Articular chondrocyte of knee joint (primary cell): Measurements from ENCODE around the gene SUN3. TPM values are rescaled to one million over a fixed set of nuclear protein-coding genes. Genes with fewer than 3 reads are reported as not detected.

Source experiments
- total RNA-seq: library from RNA; depleted of rRNA; stranded (reverse); fragments of >200 nt; gene quantifications from 2 replicates; pipeline ENCODE4 v1.2.3, GENCODE V29; 2012

The SUN3 gene
- total RNA-seq, result not detected in 2 replicates

GRCh38 chr7:48028938-48029337, at the start of gene SUN3:
Gene SUN3 (minus strand): TSS chr7:48029107. CDS start chr7:48028938, 169 bp downstream.

GRCh38 chr7:48035301-48035966, 6.5 kb upstream of the SUN3 start, which contains the start of gene C7orf57:
Gene C7orf57 (plus strand): TSS chr7:48035543. CDS start chr7:48036309, 766 bp downstream.

GRCh38 chr7:47979145-47979831, 49.6 kb downstream of the SUN3 start, which contains the start of gene HUS1:
Gene HUS1 (minus strand): TSS chr7:47979615. CDS start chr7:47979519, 96 bp downstream.

GRCh38 chr7:47948141-47948790, 80.6 kb downstream of the SUN3 start, which contains the start of gene PKD1L1:
Gene PKD1L1 (minus strand): TSS chr7:47948466. CDS start chr7:47948440, 26 bp downstream.

Other genes starting within 250 kb of the SUN3 start
- 0.11 and 0.13 TPM in 2 replicates for gene PKD1L1, start 80.6 kb downstream of the SUN3 start, total RNA-seq
- gene HUS1, start 49.5 kb downstream of the SUN3 start, total RNA-seq, result 29.4 and 39.6 TPM in 2 replicates
- gene C7orf57, start 6.4 kb upstream of the SUN3 start, total RNA-seq, result under 0.01 TPM in 1 of 2 replicates, not detected in the other
- gene UPP1, start 60.2 kb upstream of the SUN3 start, total RNA-seq, result 18.6 and 25.1 TPM in 2 replicates
- gene ABCA13, start 142.4 kb upstream of the SUN3 start, total RNA-seq, result 0.13 and 0.43 TPM in 2 replicates